HG02938 (cell line): ENCODE measurements around the gene CNGB1.
"Not testable (repeated sequence)": the region's sequence is repeated elsewhere in the genome, so short reads cannot be mapped to it uniquely, and the experiment has no call there.

ENCODE experiments used
- ATAC-seq: cut with Tn5 transposase; IDR thresholded peaks from one replicate; pipeline ENCODE4 v1.9.1; 2021; ENCODE audit warnings: mild to moderate bottlenecking, moderate library complexity; ENCODE audit not compliant: unreplicated experiment

CNGB1 gene

GRCh38 chr16:57997528-57998265 is 26.8 kb upstream of the CNGB1 start:
- ATAC-seq, result no peak

GRCh38 chr16:57997176-57997527 is 26.2 kb upstream of the CNGB1 start:
- no peak for ATAC-seq

- ATAC-seq, result no peak
These were observed 25.7 kb upstream of the CNGB1 start for GRCh38 chr16:57996406-57997175.

GRCh38 chr16:57995721-57996405 is 24.9 kb upstream of the CNGB1 start:
- ATAC-seq, result no peak

GRCh38 chr16:57994778-57995177 is 23.9 kb upstream of the CNGB1 start:
- ATAC-seq, result no peak

- no peak for ATAC-seq
These were observed 23.4 kb upstream of the CNGB1 start for GRCh38 chr16:57994361-57994760.

- ATAC-seq, result no peak
These were observed 23.0 kb upstream of the CNGB1 start for GRCh38 chr16:57993897-57994296.

- ATAC-seq, result no peak
These were observed 22.5 kb upstream of the CNGB1 start for GRCh38 chr16:57993438-57993837.

- no peak for ATAC-seq
These were observed 21.2 kb upstream of the CNGB1 start for GRCh38 chr16:57992084-57992483.

GRCh38 chr16:57991551-57992059 is 20.7 kb upstream of the CNGB1 start:
- no peak for ATAC-seq

- ATAC-seq, result no peak
These were observed 18.0 kb upstream of the CNGB1 start for GRCh38 chr16:57988929-57989328.

GRCh38 chr16:57987441-57988177 is 16.7 kb upstream of the CNGB1 start:
- no peak for ATAC-seq

GRCh38 chr16:57986196-57986595 is 15.3 kb upstream of the CNGB1 start:
- no peak for ATAC-seq

GRCh38 chr16:57985204-57986181 is 14.6 kb upstream of the CNGB1 start:
- no peak for ATAC-seq

- peak; percentile 72 for ATAC-seq
These were observed 13.7 kb upstream of the CNGB1 start for GRCh38 chr16:57984443-57985203.

- ATAC-seq, result no peak
These were observed 11.5 kb upstream of the CNGB1 start for GRCh38 chr16:57982385-57982784.

- no peak for ATAC-seq
These were observed 10.7 kb upstream of the CNGB1 start for GRCh38 chr16:57981636-57982035.

GRCh38 chr16:57979006-57979585 is 8.2 kb upstream of the CNGB1 start:
- no peak for ATAC-seq

- ATAC-seq, result not testable (repeated sequence)
These were observed 7.1 kb upstream of the CNGB1 start for GRCh38 chr16:57978070-57978465.
